NT2/D1 (cell line): Measurements from ENCODE around the gene ARHGAP10.
"Not testable (repeated sequence)": the region's sequence is repeated elsewhere in the genome, so short reads cannot be mapped to it uniquely, and the experiment has no call there.

Source experiments
- DNase-seq: peaks from one replicate; pipeline ENCODE4 v3.0.0-alpha.2; 2011; ENCODE audit warnings: low read depth, low spot score
- H3K27me3 ChIP-seq: 2 replicates; pipeline ENCODE4 v1.6.0; 2011; ENCODE audit warnings: mild to moderate bottlenecking; ENCODE audit not compliant: insufficient read length, insufficient read depth
- H3K36me3 ChIP-seq: 2 replicates; pipeline ENCODE4 v1.6.1; 2011; ENCODE audit warnings: mild to moderate bottlenecking, low read length, mixed read lengths; ENCODE audit not compliant: insufficient read depth, insufficient read length
- H3K4me1 ChIP-seq: 2 replicates; pipeline ENCODE4 v1.5.1; 2011; ENCODE audit not compliant: insufficient read depth, insufficient read length
- H3K4me3 ChIP-seq: 2 replicates; pipeline ENCODE4 v1.5.1; 2011; ENCODE audit warnings: low read depth; ENCODE audit not compliant: insufficient read length
- H3K9ac ChIP-seq: 2 replicates; pipeline ENCODE4 v1.6.0; 2011; ENCODE audit warnings: low read depth; ENCODE audit not compliant: insufficient read length
- H3K9me3 ChIP-seq: 2 replicates; pipeline ENCODE4 v1.5.1; 2011; ENCODE audit warnings: mild to moderate bottlenecking, low read length; ENCODE audit not compliant: insufficient read depth
- SUZ12 ChIP-seq: IDR thresholded peaks from 2 replicates; pipeline ENCODE4 v1.6.1; 2011; ENCODE audit not compliant: insufficient read length, insufficient read depth; ENCODE audit errors: extremely low read depth
- YY1 ChIP-seq: IDR thresholded peaks from 2 replicates; pipeline ENCODE4 v1.6.1; 2011; ENCODE audit not compliant: insufficient read length, insufficient read depth
- ZNF274 ChIP-seq: IDR thresholded peaks from 2 replicates; pipeline ENCODE4 v1.6.1; 2011; ENCODE audit warnings: mild to moderate bottlenecking, low read depth, low read length

Gene ARHGAP10

GRCh38 chr4:148081267-148081666, 349.4 kb downstream of the ARHGAP10 start:
- no peaks in the 10 kb centered on the region for H3K4me1 ChIP-seq
- no peaks in the 10 kb centered on the region for H3K9me3 ChIP-seq
- no peaks in the 10 kb centered on the region for H3K27me3 ChIP-seq
- TF ChIP-seq SUZ12 (no peak), YY1 (no peak), ZNF274 (no peak)
- H3K4me3 ChIP-seq = no peak overlapping the region
- DNase-seq = no peak
- peaks cover 9% of the 10 kb centered on the region for H3K36me3 ChIP-seq
- H3K9ac ChIP-seq = no peak overlapping the region

- peaks cover 9% of the 10 kb centered on the region for H3K36me3 ChIP-seq
- no peak overlapping the region for H3K4me3 ChIP-seq
- H3K9me3 ChIP-seq = no peaks in the 10 kb centered on the region
- H3K4me1 ChIP-seq = no peaks in the 10 kb centered on the region
- H3K27me3 ChIP-seq = no peaks in the 10 kb centered on the region
- no peak overlapping the region for H3K9ac ChIP-seq
- no peak for DNase-seq
- TF ChIP-seq ZNF274 = no peak
- no peak for TF ChIP-seq SUZ12
- TF ChIP-seq YY1 = no peak
Measured at GRCh38 chr4:148081745-148082144, 349.9 kb downstream of the ARHGAP10 start.

GRCh38 chr4:148083073-148083472, 351.2 kb downstream of the ARHGAP10 start:
- not testable (repeated sequence) for H3K27me3 ChIP-seq, H3K4me3 ChIP-seq, H3K4me1 ChIP-seq, DNase-seq, H3K36me3 ChIP-seq, H3K9ac ChIP-seq, H3K9me3 ChIP-seq

GRCh38 chr4:148089624-148090023, 357.7 kb downstream of the ARHGAP10 start:
- Histone ChIP-seq H3K36me3 (no peaks in the 10 kb centered on the region), H3K4me3 (no peak overlapping the region), H3K9me3 (no peaks in the 10 kb centered on the region), H3K9ac (no peak overlapping the region), H3K27me3 (no peaks in the 10 kb centered on the region), H3K4me1 (no peaks in the 10 kb centered on the region)
- DNase-seq = no peak
- no peak for TF ChIP-seq SUZ12
- TF ChIP-seq YY1 = no peak
- TF ChIP-seq ZNF274 = no peak

GRCh38 chr4:148090029-148090428, 358.1 kb downstream of the ARHGAP10 start:
- no peak for TF ChIP-seq ZNF274
- no peak for TF ChIP-seq SUZ12
- no peak for TF ChIP-seq YY1
- Histone ChIP-seq H3K4me1 (no peaks in the 10 kb centered on the region), H3K9me3 (no peaks in the 10 kb centered on the region), H3K9ac (no peak overlapping the region), H3K27me3 (no peaks in the 10 kb centered on the region), H3K36me3 (no peaks in the 10 kb centered on the region), H3K4me3 (no peak overlapping the region)
- no peak for DNase-seq

DNA sequence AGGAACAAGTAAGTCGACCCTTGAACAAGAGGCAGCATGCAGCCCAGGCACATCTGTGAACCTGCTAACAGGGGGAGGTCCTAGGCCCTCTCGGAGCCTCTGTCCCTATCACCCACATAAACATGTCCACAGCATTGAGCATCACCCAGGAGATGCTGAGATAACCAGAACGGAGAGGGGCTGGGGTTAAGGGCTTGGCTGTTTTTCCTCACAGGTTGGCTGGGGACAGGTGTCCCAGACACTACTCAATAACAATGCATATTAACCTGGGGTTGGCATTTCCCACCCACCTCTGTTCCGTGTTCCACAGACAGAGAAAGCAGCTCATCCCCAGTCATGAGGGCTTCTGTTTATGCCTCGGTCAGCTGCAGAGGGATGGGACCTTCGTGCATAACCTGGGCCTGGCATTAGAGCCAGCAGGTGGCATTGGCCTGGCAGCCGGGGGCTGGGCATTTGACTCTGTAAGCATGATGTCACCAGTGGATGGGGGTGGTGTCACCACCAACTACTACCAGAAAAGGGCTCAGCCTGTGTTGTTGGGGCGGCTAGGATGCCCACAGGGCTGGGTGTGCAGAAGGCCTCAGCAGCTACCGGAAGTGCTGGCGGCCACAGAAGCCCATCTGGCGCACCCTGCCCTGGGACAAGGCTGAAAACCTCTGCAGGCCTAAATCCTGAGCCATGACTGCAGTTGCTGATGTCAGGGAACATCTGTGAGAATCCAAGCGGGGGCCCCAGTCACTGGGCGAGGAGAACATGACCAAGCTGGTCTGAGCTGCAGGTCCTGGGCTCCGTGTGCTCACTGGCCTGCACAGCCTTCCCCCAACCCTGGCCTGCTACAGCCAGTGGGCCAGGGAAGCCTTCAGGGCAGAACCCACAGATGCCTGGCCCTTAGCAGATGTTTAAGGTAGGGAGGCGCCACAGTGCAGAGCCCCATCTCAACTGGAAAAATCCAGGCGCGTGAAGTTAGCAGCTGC, 358.9 kb downstream of the ARHGAP10 start:
- DNase-seq = no peak
- no peaks in the 10 kb centered on the region for H3K4me1 ChIP-seq
- no peaks in the 10 kb centered on the region for H3K9me3 ChIP-seq
- H3K9ac ChIP-seq = no peak overlapping the region
- no peak for TF ChIP-seq YY1
- TF ChIP-seq SUZ12 = no peak
- TF ChIP-seq ZNF274 = no peak
- no peaks in the 10 kb centered on the region for H3K36me3 ChIP-seq
- H3K27me3 ChIP-seq = no peaks in the 10 kb centered on the region
- no peak overlapping the region for H3K4me3 ChIP-seq

DNA sequence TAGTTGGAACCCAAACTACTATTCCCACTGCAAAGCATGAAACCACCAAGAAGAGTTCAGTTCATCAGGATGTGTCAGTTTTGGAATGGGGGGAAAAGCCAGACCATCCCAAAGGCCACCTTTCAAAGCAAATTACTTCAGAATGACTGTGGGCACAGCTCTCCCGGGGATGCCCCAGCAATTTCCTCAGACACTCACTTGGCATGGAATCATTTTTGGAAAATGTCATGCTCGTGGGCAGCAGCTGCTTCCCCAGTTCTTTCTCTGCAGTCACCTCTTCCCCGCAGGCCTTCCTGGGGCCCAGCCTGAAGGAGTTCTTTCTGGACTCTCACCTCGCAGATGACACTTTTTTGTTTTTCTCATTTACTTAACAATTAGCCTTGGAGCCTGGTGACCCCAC, 360.0 kb downstream of the ARHGAP10 start:
- no peak for TF ChIP-seq ZNF274
- no peak for TF ChIP-seq YY1
- TF ChIP-seq SUZ12 = no peak
- no peaks in the 10 kb centered on the region for H3K36me3 ChIP-seq

More for the DNA sequence above, 360.0 kb downstream of the ARHGAP10 start:
- H3K4me1 ChIP-seq = no peaks in the 10 kb centered on the region
- H3K4me3 ChIP-seq = no peak overlapping the region
- no peaks in the 10 kb centered on the region for H3K9me3 ChIP-seq
- H3K27me3 ChIP-seq = no peaks in the 10 kb centered on the region
- DNase-seq = no peak
- no peak overlapping the region for H3K9ac ChIP-seq
